CD4-positive, alpha-beta T cell treated with Interleukin-6 for 4 hours (primary cell): ENCODE data around the gene KRT85.

ENCODE experiments used
- DNase-seq: peaks from one replicate; pipeline ENCODE4 v3.0.0-alpha.2; 2020; ENCODE audit warnings: mixed read lengths

Gene KRT85

GRCh38 chr12:52364901-52365489 lies 2.3 kb downstream of the KRT85 start:
- DNase-seq = no peak

GRCh38 chr12:52364061-52364460 lies 3.2 kb downstream of the KRT85 start:
- DNase-seq = no peak

DNA sequence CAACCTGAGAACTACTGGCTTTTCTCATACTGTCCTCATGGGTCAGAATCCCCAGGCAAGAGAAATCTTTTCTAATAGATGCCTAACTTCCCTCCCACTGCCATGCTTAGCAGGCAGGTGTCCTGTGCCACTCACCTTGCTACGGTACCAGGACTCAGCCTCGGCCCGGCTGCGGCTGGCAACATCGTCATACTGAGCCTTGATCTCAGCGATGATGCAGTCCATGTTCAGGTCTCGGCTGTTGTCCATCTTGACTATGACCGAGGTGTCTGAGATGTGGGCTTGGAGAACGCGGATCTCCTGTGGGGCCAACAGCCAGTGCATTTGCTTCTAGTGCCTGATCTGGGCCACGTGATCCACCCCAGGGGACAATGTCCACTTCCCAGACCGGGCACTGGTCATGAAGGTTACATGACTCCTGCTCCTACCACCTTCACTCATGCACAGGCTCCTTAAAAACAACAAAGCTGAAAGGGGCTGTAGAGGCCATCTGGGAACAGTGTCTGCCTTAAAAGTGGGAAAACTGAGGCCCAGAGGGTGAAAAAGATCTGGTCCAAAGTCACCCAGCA lies 4.1 kb downstream of the KRT85 start:
- DNase-seq = no peak

DNA sequence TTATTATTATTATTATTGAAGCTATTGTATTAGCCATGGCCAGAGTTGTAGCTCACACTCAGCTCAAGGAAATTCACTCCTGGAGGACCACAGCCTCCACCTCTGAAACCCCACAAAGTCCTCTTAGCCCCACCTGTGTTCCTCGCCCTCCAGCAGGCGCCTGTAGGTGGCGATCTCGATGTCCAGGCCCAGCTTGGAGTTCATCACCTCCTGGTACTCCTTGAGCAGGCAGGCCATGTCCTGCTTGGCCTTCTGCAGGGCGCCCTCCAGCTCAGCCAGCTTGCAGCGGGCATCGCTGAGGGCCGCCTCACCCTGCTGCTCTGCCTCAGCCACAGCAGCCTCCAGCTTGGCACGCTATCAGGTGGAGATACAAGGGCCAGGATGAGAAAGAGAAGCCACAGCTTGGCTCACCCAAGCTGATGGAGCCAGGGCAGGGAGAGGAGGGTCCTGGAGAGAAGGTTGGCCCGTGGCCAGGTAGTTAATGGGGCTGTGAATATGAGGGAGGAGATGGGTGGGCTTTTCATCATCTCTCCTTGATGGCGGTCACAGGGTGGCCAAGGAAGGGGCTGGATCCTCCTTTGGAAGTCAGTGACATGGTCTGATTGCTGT lies 5.1 kb downstream of the KRT85 start:
- no peak for DNase-seq

GRCh38 chr12:52361553-52361952 lies 5.7 kb downstream of the KRT85 start:
- DNase-seq = no peak

- DNase-seq = no peak
Observed at GRCh38 chr12:52360663-52361271, 6.5 kb downstream of the KRT85 start.

DNA sequence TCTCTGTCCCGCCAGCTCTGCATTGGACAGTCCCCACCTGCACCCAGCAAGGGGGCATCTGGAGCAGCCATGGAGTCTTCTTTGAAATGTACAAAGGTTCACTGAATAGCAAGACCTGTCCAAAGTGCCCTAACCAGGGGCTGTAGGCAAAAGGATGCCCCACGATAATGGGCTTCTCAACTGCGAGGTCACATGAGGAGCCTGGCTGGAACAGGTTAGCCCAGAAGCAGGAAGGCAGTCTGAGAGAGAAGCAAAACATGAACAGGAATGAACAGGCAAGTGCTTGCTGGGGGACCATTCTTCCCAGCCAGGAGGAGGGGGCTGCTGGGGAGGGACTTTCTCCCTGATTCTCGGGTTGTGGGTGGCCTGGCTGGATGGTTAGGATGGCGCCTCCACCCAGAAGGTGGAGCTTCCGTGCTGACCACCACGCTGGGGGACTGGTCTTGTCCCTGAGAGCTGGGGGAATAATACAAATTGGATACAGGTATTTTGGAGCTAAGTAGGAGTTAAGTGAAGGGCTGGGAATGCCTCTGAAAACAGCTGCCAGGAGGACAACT lies 7.1 kb downstream of the KRT85 start:
- DNase-seq = no peak

DNA sequence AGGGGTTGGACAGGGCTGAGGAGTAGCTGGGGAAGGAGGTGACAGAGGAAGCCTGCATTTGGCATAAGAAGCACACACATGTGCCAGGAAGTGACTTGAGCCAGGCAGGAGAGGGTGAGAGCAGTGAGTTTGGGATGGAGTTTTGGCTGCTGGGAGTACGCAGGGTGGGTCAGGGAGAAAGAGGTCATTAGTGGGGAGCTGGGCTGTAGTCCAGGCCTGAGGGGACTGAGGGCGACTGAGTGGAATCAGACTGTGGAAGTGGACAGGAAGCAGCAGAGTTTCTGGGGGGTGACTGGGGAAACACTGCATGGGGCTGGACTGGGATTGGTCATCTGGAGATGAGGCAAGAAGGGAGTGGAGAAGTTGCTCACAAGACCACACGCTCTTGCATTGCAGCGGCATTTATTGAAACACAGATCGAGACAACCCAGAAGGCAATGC lies 7.6 kb downstream of the KRT85 start:
- DNase-seq = no peak

DNA sequence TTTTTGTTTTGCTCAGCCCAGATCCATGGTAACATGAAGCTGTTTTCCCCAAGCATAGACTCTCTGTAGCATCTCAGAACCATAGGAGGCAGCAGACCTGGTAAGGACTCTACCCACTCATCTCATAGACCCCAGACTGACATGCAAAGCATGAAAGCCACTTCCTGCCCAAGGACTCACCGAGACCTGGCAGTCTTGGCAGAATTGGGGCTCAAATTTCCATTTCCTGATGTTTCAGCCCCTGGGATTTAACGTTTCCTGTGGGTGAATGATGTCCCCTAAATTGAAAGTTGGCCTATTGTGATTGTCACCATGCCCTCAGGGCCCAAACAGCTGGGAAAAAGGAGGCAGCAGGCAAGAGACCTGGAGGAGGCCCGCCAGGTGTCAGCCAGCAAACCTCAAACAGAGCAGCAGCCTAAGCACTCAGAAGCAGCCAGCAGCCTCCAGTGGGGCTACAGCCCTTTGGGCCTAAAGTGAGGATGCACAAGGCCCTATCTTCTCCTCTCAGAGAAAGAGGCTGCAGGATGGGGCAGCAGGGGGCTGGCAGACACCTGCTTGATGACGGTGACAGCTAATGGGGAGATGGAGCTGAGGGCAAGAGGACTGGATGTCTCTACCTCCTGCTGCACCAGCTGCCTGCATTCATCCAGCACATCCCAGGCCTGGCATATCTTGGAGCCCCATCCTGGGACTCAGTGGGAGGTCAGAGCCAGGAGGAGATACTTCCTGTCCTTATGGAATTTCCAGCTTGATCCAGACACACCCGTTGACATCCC lies 8.5 kb downstream of the KRT85 start:
- DNase-seq = peak; percentile 30

DNA sequence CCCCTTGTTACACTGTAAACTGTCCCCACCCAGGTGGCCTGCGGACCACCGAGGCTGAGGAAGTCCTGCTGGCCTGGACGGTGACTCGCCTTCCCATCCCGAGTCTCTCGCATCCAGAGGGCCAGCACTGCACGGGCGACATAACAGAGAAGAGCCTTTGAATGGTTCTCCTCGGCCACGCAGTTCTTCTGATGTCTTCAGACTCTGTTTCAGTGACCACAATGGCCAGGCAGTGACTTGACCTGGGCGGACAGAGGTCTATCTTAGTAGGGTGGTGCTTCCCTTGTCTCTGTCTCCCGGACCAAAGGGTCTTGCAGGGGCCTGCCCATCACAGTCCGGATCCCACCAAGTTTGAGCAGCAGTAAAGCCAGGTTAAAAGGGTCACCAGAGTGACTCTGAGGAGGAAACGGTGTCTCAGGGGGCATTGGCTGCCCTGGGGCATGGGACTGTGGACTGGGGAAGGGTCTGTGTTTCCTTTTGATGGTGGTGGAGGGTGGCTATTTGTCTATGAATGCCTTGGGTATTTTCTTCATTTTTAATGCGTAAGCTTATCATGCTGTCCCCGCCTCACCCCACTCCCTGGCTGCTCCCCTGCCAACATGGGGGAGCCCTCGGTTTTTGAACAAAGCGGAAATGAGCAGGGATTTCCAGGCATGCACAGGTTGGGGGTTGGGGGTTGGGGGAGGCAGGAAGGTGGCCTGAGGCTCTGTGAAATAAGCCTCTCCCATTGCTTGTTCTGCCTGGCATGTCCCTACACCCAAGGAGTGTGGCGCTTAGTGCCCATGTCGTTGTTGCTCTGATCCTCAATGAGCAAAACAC lies 10.3 kb downstream of the KRT85 start:
- DNase-seq = no peak

GRCh38 chr12:52356031-52356761 lies 11.1 kb downstream of the KRT85 start:
- no peak for DNase-seq

GRCh38 chr12:52355176-52355575 lies 12.1 kb downstream of the KRT85 start:
- no peak for DNase-seq

DNA sequence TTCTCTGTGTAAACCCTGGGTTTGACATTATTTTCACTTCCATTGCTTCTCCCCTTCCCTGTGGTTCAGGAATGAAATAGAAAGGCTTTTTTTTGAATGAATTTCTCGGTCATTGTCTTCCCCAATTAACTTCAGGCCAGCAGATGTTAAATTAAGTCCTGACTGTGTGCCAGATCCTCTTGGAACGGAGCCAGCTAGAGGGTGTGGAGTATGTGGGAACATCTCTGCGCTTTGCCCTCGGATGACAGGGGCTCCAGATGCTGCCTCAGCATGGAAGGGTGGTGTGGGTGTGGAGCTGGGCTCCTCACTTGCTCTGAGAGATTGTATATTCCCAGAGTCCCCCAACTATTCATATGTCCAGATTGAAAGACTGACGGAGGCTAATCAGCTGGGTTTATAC lies 13.1 kb downstream of the KRT85 start:
- no peak for DNase-seq

- DNase-seq = no peak
Observed at GRCh38 chr12:52353766-52354165, 13.5 kb downstream of the KRT85 start.

- DNase-seq = no peak
Observed at GRCh38 chr12:52352951-52353350, 14.3 kb downstream of the KRT85 start.

DNA sequence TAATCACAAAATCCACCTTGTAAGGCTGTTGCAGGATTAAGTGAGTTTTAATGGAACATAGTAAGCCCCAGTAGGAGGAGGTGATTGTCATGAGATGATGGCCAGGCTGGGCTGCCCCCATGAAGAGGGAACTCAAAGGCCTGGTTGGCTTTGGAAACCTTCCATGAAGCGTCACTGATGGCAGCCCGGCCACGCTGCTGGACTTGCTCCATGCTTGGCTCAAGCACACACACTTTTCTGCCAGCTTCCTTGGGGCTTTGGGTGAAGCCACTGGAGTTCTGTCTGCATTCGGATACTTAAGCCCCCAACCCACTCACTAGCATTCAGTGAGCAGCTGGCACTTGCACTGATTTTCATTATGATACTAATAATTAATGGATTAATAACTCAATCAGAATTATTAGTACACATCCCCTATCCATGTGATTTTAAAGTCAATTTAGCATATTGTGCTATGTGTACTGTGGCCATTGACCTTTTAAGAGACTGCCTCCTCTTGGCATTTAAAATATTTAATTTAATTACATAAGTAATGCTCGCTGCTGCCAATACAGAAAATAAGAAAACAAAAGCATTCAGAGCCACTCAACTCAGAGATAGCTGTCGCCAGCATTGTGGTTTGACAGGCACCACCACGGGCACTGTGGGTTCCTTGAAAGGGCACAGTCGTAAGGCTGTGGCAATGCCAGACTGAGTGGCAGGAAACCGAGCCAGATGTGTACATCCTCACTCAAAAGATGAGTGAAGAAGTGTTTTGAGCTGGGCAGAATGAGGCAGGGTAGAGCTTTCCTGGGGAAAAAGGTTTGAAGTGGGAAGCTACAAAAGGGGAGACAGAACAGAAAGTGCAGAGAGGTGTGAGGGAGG lies 15.9 kb downstream of the KRT85 start:
- peak; percentile 67 for DNase-seq

DNA sequence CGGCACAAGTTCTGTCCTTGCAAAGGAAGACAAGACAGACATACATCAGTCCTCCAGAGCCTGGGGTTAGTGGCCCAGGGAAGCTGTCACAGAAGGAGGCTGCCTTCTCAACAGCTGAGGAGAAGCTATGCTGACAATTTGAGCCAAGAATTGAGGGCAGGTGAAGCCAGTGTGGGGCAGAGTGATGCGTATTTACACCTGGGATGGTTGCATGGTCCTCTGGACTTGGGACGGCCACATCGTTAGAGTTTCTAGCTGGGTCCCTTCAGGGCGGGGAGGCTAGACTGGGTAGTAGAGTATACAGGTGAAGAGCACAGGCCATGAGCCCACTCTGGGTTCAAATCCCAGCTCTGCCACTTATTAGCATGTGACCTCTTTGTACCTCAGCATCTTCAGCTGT lies 16.5 kb downstream of the KRT85 start:
- no peak for DNase-seq

- no peak for DNase-seq
Observed at GRCh38 chr12:52350021-52350620, 17.2 kb downstream of the KRT85 start.

DNA sequence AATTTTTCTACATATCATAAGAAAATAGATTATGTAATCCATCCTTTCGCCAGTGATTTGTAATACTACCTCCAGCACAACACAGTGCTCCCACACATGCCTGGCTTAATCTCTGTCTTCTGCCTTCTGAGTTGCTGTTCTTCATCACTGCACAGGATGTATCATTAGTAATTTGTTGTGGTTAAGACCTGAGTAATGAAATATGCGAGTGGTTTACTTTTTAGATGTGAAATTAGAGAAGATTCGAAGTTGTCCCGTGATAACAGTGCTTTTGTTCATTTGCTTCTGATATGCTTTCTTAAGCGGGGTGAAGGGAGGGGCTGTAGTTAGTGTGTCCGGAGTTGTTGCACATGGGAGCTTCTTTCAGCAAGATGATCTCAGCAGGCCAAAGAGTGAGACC lies 18.1 kb downstream of the KRT85 start:
- no peak for DNase-seq
